ENCODE data around the gene BAMBI. TPM values are rescaled to one million over a fixed set of nuclear protein-coding genes. Genes with fewer than 3 reads are reported as not detected.

Gene BAMBI, protein sequence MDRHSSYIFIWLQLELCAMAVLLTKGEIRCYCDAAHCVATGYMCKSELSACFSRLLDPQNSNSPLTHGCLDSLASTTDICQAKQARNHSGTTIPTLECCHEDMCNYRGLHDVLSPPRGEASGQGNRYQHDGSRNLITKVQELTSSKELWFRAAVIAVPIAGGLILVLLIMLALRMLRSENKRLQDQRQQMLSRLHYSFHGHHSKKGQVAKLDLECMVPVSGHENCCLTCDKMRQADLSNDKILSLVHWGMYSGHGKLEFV
- polyA plus RNA-seq (2012; ENCODE audit: insufficient read depth, insufficient read length, low read depth), result 31.2 TPM

DNA sequence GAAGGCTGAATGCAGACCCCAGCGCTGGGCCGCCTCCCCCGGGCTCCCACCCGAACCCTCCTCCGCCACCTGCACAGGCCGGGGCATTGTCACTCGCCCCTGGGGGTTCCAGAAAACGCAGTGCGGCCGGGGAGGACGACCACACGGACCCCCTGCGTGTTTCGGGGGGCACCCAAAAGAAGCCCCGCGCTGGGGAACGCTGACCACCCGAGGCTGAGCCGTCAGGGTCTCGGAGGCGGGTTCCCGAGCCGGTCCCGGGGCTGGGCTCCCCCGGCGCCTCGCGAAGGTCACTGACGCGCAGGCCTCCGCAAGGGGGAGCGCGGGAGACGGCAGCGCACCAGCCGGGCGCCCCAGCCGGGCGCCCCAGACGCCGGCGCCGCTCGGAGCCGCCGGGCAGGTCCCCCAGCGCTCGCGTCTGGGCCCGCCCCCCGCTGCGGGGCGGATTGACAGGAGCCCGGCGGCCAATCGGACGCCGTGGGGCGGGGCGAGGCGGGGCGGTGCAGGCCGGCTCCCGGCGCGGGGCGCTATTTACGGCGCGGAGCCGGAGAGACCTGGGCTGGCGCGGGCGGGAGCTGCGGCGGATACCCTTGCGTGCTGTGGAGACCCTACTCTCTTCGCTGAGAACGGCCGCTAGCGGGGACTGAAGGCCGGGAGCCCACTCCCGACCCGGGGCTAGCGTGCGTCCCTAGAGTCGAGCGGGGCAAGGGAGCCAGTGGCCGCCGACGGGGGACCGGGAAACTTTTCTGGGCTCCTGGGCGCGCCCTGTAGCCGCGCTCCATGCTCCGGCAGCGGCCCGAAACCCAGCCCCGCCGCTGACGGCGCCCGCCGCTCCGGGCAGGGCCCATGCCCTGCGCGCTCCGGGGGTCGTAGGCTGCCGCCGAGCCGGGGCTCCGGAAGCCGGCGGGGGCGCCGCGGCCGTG is at the start of gene BAMBI:
BAMBI (plus strand) TSS at position 554 of the 920 bp plus-strand sequence. CDS start 377 bp downstream, outside the sequence.
- peak; percentile 96 for DNase-seq
- TF ChIP-seq, protein P1, sequence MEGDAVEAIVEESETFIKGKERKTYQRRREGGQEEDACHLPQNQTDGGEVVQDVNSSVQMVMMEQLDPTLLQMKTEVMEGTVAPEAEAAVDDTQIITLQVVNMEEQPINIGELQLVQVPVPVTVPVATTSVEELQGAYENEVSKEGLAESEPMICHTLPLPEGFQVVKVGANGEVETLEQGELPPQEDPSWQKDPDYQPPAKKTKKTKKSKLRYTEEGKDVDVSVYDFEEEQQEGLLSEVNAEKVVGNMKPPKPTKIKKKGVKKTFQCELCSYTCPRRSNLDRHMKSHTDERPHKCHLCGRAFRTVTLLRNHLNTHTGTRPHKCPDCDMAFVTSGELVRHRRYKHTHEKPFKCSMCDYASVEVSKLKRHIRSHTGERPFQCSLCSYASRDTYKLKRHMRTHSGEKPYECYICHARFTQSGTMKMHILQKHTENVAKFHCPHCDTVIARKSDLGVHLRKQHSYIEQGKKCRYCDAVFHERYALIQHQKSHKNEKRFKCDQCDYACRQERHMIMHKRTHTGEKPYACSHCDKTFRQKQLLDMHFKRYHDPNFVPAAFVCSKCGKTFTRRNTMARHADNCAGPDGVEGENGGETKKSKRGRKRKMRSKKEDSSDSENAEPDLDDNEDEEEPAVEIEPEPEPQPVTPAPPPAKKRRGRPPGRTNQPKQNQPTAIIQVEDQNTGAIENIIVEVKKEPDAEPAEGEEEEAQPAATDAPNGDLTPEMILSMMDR (IDR thresholded peaks at IDR 0.05; ENCODE audit: low read depth, low read length), result peak; percentile 41
- Histone ChIP-seq H3K9me3 (no peaks in the 10 kb centered on the region), H3K36me3 (0 out of 2 replicates have a peak, but pooled peaks cover under 1% of the 10 kb centered on the region), H3K4me3 (ENCODE audit: low read depth, low read length) (peak within 1 kb of the TSS; percentile 96), H3K27me3 (no peaks in the 10 kb centered on the region), H3K4me1 (no peaks in the 10 kb centered on the region; the same call in 1 of the 2 replicates)

DNA sequence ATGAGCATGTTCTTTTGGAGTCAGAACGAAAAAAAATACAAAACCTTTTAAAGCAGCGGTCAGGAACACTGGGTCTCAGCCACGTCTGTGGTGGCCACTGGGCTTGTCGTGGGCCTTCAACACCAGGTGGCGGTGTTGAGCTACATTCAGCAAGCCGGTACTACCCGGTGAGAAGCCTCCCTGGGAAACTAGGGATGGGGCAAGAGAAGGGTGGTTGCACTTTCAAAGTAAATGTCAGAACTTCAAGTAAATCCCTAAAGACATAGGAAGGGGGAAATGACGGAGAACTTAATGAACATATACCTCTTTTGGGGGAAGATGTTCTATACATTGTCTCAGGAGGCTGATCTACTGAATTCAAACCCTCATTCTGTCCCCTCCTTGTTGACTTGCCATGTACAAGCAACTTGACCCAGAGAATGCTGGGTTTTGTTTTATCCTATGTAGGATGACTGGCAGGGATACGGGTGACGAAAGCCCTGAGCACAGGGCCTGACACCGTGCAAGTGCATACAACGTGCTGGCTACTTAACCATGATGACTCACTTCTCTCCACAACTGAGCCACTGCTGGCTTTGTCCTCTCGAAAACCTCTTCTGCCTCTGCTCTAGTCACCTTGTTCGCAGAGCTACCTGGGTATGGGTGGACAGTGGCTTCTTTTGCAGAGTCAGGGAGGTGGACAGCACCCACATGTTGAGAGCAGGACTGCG is 49.0 kb upstream of the BAMBI start:
- Histone ChIP-seq H3K4me3 (ENCODE audit: low read depth, low read length) (no peak overlapping the region), H3K4me1 (no peaks in the 10 kb centered on the region), H3K27me3 (no peaks in the 10 kb centered on the region), H3K9me3 (no peaks in the 10 kb centered on the region), H3K36me3 (no peaks in the 10 kb centered on the region)
- TF ChIP-seq, protein P1 (IDR thresholded peaks at IDR 0.05; ENCODE audit: low read depth, low read length), result peak; percentile 92
- DNase-seq, result peak; percentile 85

DNA sequence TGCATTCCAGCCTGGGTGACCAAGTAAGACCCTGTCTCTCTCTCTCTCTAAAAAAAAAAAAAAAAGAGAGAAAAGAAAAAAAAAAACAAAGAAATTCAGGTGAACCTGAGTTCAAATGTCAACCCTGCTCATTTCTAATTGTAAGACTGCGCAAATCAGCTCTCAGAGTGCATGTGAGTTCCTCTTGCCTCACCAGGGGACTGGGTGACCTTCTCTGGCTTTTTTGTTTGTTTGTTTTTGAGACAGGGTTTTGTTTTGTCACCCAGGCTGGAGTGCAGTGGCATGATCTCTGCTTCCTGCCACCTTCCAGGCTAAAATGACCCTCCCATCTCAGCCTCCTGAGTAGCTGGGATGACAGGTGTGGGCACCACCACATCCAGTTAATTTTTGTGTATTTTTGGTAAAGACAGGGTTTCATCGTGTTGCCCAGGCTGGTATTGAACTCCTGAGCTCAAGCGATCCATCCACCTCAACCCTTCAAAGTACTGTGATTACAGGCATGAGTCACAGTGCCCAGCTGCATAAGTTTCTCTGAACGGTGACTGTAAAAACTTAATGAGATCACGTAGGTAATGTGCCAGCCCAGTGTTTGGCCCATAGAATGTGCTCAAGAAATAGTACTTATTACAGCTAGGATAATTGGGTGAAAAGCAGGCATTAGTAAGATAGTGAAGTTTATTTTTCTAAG is 45.3 kb upstream of the BAMBI start:
- TF ChIP-seq, protein P1 (IDR thresholded peaks at IDR 0.05; ENCODE audit: low read depth, low read length), result no peak
- DNase-seq, result no peak
- Histone ChIP-seq H3K36me3 (no peaks in the 10 kb centered on the region), H3K9me3 (no peaks in the 10 kb centered on the region), H3K4me3 (ENCODE audit: low read depth, low read length) (no peak overlapping the region), H3K4me1 (no peaks in the 10 kb centered on the region), H3K27me3 (no peaks in the 10 kb centered on the region)

DNA sequence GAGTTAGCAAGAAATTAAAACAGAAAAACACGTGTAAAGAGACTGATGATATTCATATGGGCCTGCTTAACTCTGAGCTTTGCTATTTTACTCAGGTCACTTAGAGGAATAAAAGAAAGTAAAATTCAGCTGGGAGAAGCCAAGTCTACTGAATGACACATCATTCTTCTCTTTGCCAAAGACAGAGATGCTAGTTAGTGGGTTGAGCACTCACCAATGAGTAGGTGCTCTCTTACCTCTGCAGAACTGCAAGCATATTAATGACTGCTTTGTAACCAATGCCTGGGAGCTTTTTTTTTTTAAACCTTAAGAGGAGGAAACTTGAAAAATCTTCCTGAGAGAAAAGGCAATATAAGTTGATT is 44.8 kb upstream of the BAMBI start:
- no peak overlapping the region for H3K4me3 ChIP-seq (ENCODE audit: low read depth, low read length)
- no peak for DNase-seq
- no peaks in the 10 kb centered on the region for H3K36me3 ChIP-seq
- TF ChIP-seq, protein P1 (IDR thresholded peaks at IDR 0.05; ENCODE audit: low read depth, low read length), result no peak
- H3K9me3 ChIP-seq, result no peaks in the 10 kb centered on the region
- no peaks in the 10 kb centered on the region for H3K27me3 ChIP-seq
- no peaks in the 10 kb centered on the region for H3K4me1 ChIP-seq

DNA sequence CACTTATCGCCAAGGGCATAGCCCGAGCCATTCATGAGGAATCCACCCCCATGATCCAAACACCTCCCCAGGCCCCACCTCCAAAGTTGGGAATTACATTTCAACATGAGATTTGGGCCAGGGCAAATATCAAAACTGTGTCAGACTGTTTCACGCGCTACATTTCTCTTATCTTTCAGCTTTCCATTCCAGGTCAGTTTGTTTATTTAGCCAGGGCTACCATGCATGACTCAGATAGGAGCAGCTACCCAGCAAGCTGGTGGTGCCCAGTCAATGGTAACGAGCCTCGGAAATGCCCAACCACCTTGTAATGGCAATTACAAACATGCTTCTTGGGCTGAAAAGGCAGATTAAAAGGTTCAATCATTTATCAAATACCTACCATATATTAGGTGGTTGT is 43.6 kb upstream of the BAMBI start:
- no peak for DNase-seq
- TF ChIP-seq, protein P1 (IDR thresholded peaks at IDR 0.05; ENCODE audit: low read depth, low read length), result no peak
- no peak overlapping the region for H3K4me3 ChIP-seq (ENCODE audit: low read depth, low read length)
- no peaks in the 10 kb centered on the region for H3K27me3 ChIP-seq
- no peaks in the 10 kb centered on the region for H3K36me3 ChIP-seq
- H3K4me1 ChIP-seq, result no peaks in the 10 kb centered on the region
- no peaks in the 10 kb centered on the region for H3K9me3 ChIP-seq

Measured in BE2C (cell line).